ENCODE measurements around the gene NRG4. TPM values are rescaled to one million over a fixed set of nuclear protein-coding genes. Genes with fewer than 3 reads are reported as not detected.
"Not testable (repeated sequence)": the region's sequence is repeated elsewhere in the genome, so short reads cannot be mapped to it uniquely, and the experiment has no call there.

Gene NRG4
- total RNA-seq, 1 experiment from 2014 or later, result not detected

- H2BK12ac ChIP-seq (ENCODE audit: insufficient read length, low read depth, low read length), result no peak overlapping the region
- no peak overlapping the region for H2BK20ac ChIP-seq (ENCODE audit: low read depth, low read length, poor library complexity, severe bottlenecking)
- H3K9me3 Mint-ChIP-seq, result 0 out of 5 replicates have a peak, but pooled peaks cover 0 to 3% of the 10 kb centered on the region in 2 experiments
- no peaks in the 10 kb centered on the region for H3K9me3 ChIP-seq (ENCODE audit: control insufficient read depth, low read depth, low read length)
- no peaks in the 10 kb centered on the region for H3K4me1 ChIP-seq (ENCODE audit: insufficient read depth, low read length)
- no peaks in the 10 kb centered on the region for H3K79me1 ChIP-seq (ENCODE audit: insufficient read depth, low read depth, low read length, poor library complexity, severe bottlenecking)
- no peak overlapping the region for H3K23ac ChIP-seq (ENCODE audit: insufficient read length, low read depth, low read length)
- H4K5ac ChIP-seq (ENCODE audit: insufficient read length, low read depth, low read length), result no peak overlapping the region
- H3K27me3 Mint-ChIP-seq (ENCODE audit: low read depth), result no peaks in the 10 kb centered on the region
- no peaks in the 10 kb centered on the region for H3K79me2 ChIP-seq (ENCODE audit: insufficient read depth, low read length)
- H3K23me2 ChIP-seq (ENCODE audit: insufficient read length, low read depth, low read length, poor library complexity, severe bottlenecking), result no peaks in the 10 kb centered on the region
- H3K4me3 Mint-ChIP-seq, result no peak overlapping the region
- H3K4ac ChIP-seq (ENCODE audit: low read depth, low read length), result no peak overlapping the region
- no peak overlapping the region for H3K9ac ChIP-seq (ENCODE audit: extremely low read depth, insufficient read length, low read length)
- no peak overlapping the region for H3K4me2 ChIP-seq (ENCODE audit: insufficient read depth, insufficient read length, low read length)
- TF ChIP-seq CTCF (conservative IDR thresholded peaks at IDR 0.05), result no peak
- no peak overlapping the region for H2BK5ac ChIP-seq (ENCODE audit: insufficient read length, low read length)
- no peaks in the 10 kb centered on the region for H3K27me3 ChIP-seq (ENCODE audit: insufficient read depth, low read length)
- H2BK15ac ChIP-seq (ENCODE audit: low read depth, low read length), result no peak overlapping the region
- no peak overlapping the region for H3K14ac ChIP-seq (ENCODE audit: insufficient read depth, low read length)
- DNase-seq, result no peak
- no peak overlapping the region for H2AFZ ChIP-seq (ENCODE audit: low read length)
- H3K4me1 Mint-ChIP-seq, result peaks cover 0 to 4% of the 10 kb centered on the region in 2 experiments; a peak in 2 of 4 replicates
- no peak overlapping the region for H3K18ac ChIP-seq (ENCODE audit: insufficient read length, low read depth, low read length)
- H4K20me1 ChIP-seq (ENCODE audit: control insufficient read depth, insufficient read depth, insufficient read length), result no peaks in the 10 kb centered on the region
- H3K27ac ChIP-seq (ENCODE audit: insufficient read length, low read depth, low read length), result no peak overlapping the region
- H2BK120ac ChIP-seq (ENCODE audit: low read depth, low read length, poor library complexity, severe bottlenecking), result no peak overlapping the region
- H2AK5ac ChIP-seq (ENCODE audit: insufficient read length, low read length), result no peak overlapping the region
- H4K8ac ChIP-seq (replicated peaks; ENCODE audit: insufficient read length, low read depth, low read length), result no peak overlapping the region
- no CpG with 5 or more reads among the region's 2 CpGs for WGBS (ENCODE audit: extremely low coverage, insufficient read length, low lambda C conversion rate)
- H3K56ac ChIP-seq (ENCODE audit: insufficient read length, low read depth, low read length), result no peak overlapping the region
- no peak overlapping the region for H4K91ac ChIP-seq (ENCODE audit: insufficient read length, low read depth, low read length)
- H3K36me3 Mint-ChIP-seq (ENCODE audit: insufficient read depth in 1 of 3, low read depth in 3 of 3), result peaks cover 0 to 4% (median 0%) of the 10 kb centered on the region in 3 experiments; a peak in 1 of 7 replicates
- H3T11ph ChIP-seq (ENCODE audit: low read length), result no peak overlapping the region
- no peak overlapping the region for H3K27ac Mint-ChIP-seq
Observed at GRCh38 chr15:75981149-75981815, 30.9 kb downstream of the NRG4 start.

- H4K91ac ChIP-seq (ENCODE audit: insufficient read length, low read depth, low read length); H3K4me2 ChIP-seq (ENCODE audit: insufficient read depth, insufficient read length, low read length); H2BK120ac ChIP-seq (ENCODE audit: low read depth, low read length, poor library complexity, severe bottlenecking); H3K14ac ChIP-seq (ENCODE audit: insufficient read depth, low read length); H3K9me3 Mint-ChIP-seq; H2AFZ ChIP-seq (ENCODE audit: low read length); H3K23me2 ChIP-seq (ENCODE audit: insufficient read length, low read depth, low read length, poor library complexity, severe bottlenecking); H3K79me2 ChIP-seq (ENCODE audit: insufficient read depth, low read length); H3K79me1 ChIP-seq (ENCODE audit: insufficient read depth, low read depth, low read length, poor library complexity, severe bottlenecking); H3K56ac ChIP-seq (ENCODE audit: insufficient read length, low read depth, low read length); H3K27me3 Mint-ChIP-seq (ENCODE audit: low read depth); H3K23ac ChIP-seq (ENCODE audit: insufficient read length, low read depth, low read length); DNase-seq; H3K4me1 ChIP-seq (ENCODE audit: insufficient read depth, low read length); H3T11ph ChIP-seq (ENCODE audit: low read length); H3K4me1 Mint-ChIP-seq; H3K18ac ChIP-seq (ENCODE audit: insufficient read length, low read depth, low read length); H2BK15ac ChIP-seq (ENCODE audit: low read depth, low read length); H3K27ac ChIP-seq (ENCODE audit: insufficient read length, low read depth, low read length); H3K36me3 Mint-ChIP-seq (ENCODE audit: insufficient read depth in 1 of 3, low read depth in 3 of 3); H4K5ac ChIP-seq (ENCODE audit: insufficient read length, low read depth, low read length); H2BK5ac ChIP-seq (ENCODE audit: insufficient read length, low read length); H2BK20ac ChIP-seq (ENCODE audit: low read depth, low read length, poor library complexity, severe bottlenecking); H2BK12ac ChIP-seq (ENCODE audit: insufficient read length, low read depth, low read length); H4K20me1 ChIP-seq (ENCODE audit: control insufficient read depth, insufficient read depth, insufficient read length); H3K4ac ChIP-seq (ENCODE audit: low read depth, low read length); H3K9ac ChIP-seq (ENCODE audit: extremely low read depth, insufficient read length, low read length); H3K4me3 Mint-ChIP-seq; H3K9me3 ChIP-seq (ENCODE audit: control insufficient read depth, low read depth, low read length); H3K27ac Mint-ChIP-seq; H4K8ac ChIP-seq (replicated peaks; ENCODE audit: insufficient read length, low read depth, low read length); H2AK5ac ChIP-seq (ENCODE audit: insufficient read length, low read length); H3K27me3 ChIP-seq (ENCODE audit: insufficient read depth, low read length): not testable (repeated sequence)
- no CpG with 5 or more reads among the region's 3 CpGs for WGBS (ENCODE audit: extremely low coverage, insufficient read length, low lambda C conversion rate)
Observed at GRCh38 chr15:75976766-75977165, 35.5 kb downstream of the NRG4 start.

Measured in H9 (cell line).